Prostate gland (tissue), 2 donors: Measurements from ENCODE around the gene IFNG. TPM values are rescaled to one million over a fixed set of nuclear protein-coding genes. Genes with fewer than 3 reads are reported as not detected.

ENCODE experiments used
- DNase-seq: peaks from one replicate; pipeline ENCODE4 v3.0.0-alpha.2; 2019; ENCODE audit warnings: low spot score
- H3K27ac ChIP-seq, 2 donors: fragments of 200-600 bp; sonication (generic); 2 replicates each; pipeline ENCODE4 v1.5.1; 2017 to 2019
- H3K27me3 ChIP-seq: fragments of 200-600 bp; sonication (generic); replicated peaks from 2 replicates; pipeline ENCODE4 v1.5.1; 2019; ENCODE audit not compliant: insufficient read depth
- H3K36me3 ChIP-seq, 2 donors: fragments of 200-600 bp; sonication (generic); 1 replicate in 1 of 2; 2 replicates in 1 of 2; pipeline versions ENCODE4 v1.5.1 to v1.8.1; 2017 to 2019
- H3K4me1 ChIP-seq: fragments of 200-600 bp; sonication (generic); replicated peaks from 2 replicates; pipeline ENCODE4 v1.5.1; 2019
- H3K4me3 ChIP-seq, 2 donors: fragments of 200-600 bp; sonication (generic); 2 replicates each; pipeline ENCODE4 v1.5.1; 2017 to 2019
- H3K9me3 ChIP-seq: fragments of 200-600 bp; sonication (generic); 2 replicates; pipeline ENCODE4 v1.5.1; 2017
- POLR2A ChIP-seq: fragments of 450-650 bp; IDR thresholded peaks from one replicate; pipeline ENCODE4 v1.6.1; 2016; ENCODE audit warnings: antibody characterized with exemption, mild to moderate bottlenecking
- POLR2AphosphoS5 ChIP-seq: sonication (generic); formaldehyde crosslinking; IDR thresholded peaks from one replicate; pipeline ENCODE4 v1.6.1; 2017; ENCODE audit warnings: antibody characterized with exemption
- WGBS: methylation state at CpG from one replicate; pipeline ENCODE4 v1.1.5; 2018; 5-methylcytosine and 5-hydroxymethylcytosine counted together
- intact Hi-C: fragments of 100-400 bp; cut with DNase I; formaldehyde crosslinking; loops from one replicate; pipeline ENCODE4 v1.14.2; 2022
- total RNA-seq, 2 donors: library from RNA; depleted of rRNA; stranded (reverse); fragments of >200 nt; gene quantifications; one replicate each; pipeline ENCODE4 v1.1.0, GENCODE V29; 2016
- TF ChIP-seq, protein P1 (sequence below), 4 experiments: fragments of 200-600 bp in 2 of 4; fragments of 450-650 bp in 2 of 4; sonication (generic) in 2 of 4; IDR thresholded peaks; 1 replicate in 3 of 4; 2 replicates in 1 of 4; pipeline ENCODE4 v1.5.1; 2016 to 2019; ENCODE audit warnings: antibody characterized with exemption in 4 of 4, mild to moderate bottlenecking in 2 of 4, moderate library complexity in 2 of 4

The IFNG gene
- total RNA-seq, 2 donors from 2014 or later = not detected

DNA sequence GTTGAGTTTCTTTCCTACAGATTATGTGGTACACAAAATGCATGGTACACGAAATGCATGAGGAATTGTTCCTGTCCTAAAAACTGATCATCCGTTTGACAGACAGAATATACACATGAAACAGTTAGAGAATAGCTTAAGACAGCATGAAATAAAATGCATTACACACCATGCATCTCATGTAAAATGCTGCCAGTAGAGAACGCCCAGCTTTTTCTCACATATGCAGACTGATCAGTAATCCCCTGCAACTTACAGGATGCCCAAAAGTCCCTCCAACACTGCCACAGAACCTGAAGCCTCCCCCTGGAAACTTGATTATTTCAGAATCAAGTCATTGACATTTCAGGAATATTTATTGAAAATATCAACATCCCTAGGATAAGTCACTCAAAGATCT is 24.0 kb downstream of the IFNG start:
- H3K27ac ChIP-seq = no peak overlapping the region
- DNase-seq = no peak
- no peaks in the 10 kb centered on the region for H3K9me3 ChIP-seq
- no peaks in the 10 kb centered on the region for H3K36me3 ChIP-seq
- intact Hi-C loops = no loop called here
- H3K4me3 ChIP-seq = no peak overlapping the region
- no peaks in the 10 kb centered on the region for H3K4me1 ChIP-seq
- no peaks in the 10 kb centered on the region for H3K27me3 ChIP-seq
- 87% methylated on average over 3 of the region's 3 CpGs for WGBS
- TF ChIP-seq, protein P1, sequence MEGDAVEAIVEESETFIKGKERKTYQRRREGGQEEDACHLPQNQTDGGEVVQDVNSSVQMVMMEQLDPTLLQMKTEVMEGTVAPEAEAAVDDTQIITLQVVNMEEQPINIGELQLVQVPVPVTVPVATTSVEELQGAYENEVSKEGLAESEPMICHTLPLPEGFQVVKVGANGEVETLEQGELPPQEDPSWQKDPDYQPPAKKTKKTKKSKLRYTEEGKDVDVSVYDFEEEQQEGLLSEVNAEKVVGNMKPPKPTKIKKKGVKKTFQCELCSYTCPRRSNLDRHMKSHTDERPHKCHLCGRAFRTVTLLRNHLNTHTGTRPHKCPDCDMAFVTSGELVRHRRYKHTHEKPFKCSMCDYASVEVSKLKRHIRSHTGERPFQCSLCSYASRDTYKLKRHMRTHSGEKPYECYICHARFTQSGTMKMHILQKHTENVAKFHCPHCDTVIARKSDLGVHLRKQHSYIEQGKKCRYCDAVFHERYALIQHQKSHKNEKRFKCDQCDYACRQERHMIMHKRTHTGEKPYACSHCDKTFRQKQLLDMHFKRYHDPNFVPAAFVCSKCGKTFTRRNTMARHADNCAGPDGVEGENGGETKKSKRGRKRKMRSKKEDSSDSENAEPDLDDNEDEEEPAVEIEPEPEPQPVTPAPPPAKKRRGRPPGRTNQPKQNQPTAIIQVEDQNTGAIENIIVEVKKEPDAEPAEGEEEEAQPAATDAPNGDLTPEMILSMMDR (IDR thresholded peaks at IDR 0.05) = no peak
- TF ChIP-seq POLR2A (no peak), POLR2AphosphoS5 (no peak)

DNA sequence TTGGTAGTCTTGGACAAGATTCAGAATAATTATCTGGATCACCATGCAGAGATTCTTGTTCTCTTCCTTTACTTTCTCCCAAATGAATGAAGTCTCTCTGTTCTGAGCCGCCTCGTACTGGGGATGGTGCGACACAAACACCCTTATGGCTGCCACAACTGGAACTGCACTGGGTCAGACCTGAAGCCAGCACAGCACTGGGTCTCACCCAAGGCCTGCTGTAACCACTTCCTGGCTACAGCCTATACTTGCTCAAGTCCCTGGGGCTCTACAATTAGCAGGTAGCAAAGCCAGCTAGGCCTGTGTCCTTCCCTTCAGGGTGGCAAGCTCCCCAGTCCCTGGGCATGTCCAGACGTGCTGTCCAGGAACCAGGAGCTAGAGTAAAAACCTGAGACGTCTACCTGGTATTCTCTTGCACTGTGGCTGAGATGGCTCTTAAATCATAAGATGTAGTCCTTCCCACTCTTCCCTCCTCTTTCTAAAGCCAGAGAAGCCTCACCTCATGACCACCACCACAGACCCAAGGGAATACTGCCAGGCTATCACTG is 27.6 kb downstream of the IFNG start:
- Histone ChIP-seq H3K36me3 (no peaks in the 10 kb centered on the region), H3K9me3 (no peaks in the 10 kb centered on the region), H3K27me3 (no peaks in the 10 kb centered on the region), H3K27ac (no peak overlapping the region), H3K4me1 (no peaks in the 10 kb centered on the region), H3K4me3 (no peak overlapping the region)
- intact Hi-C loops = no loop called here
- TF ChIP-seq, protein P1 (IDR thresholded peaks at IDR 0.05) = no peak
- TF ChIP-seq POLR2A = no peak
- no peak for TF ChIP-seq POLR2AphosphoS5
- WGBS = 53% methylated on average over 5 of the region's 5 CpGs
- DNase-seq = no peak

DNA sequence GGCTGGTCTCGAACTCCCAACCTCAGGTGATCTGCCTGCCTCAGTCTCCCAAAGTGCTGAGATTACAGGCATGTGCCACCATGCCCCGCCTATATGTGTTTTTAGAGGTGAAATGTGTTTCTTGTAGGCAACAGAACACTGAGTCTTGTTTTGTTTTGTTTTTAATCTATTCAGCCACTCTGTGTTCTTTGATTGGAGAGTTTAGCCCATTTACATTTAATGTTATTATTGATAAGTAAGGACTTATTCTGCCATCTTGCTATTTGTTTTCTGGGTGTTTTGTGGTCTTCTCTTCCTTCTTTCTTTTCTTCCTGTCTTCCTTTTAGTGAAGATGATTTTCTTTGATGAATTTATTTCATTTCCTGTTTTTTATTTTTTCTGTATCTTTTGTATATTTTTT is 29.6 kb downstream of the IFNG start:
- 89% methylated on average over 2 of the region's 2 CpGs for WGBS
- no peak for TF ChIP-seq POLR2A
- DNase-seq = no peak

DNA sequence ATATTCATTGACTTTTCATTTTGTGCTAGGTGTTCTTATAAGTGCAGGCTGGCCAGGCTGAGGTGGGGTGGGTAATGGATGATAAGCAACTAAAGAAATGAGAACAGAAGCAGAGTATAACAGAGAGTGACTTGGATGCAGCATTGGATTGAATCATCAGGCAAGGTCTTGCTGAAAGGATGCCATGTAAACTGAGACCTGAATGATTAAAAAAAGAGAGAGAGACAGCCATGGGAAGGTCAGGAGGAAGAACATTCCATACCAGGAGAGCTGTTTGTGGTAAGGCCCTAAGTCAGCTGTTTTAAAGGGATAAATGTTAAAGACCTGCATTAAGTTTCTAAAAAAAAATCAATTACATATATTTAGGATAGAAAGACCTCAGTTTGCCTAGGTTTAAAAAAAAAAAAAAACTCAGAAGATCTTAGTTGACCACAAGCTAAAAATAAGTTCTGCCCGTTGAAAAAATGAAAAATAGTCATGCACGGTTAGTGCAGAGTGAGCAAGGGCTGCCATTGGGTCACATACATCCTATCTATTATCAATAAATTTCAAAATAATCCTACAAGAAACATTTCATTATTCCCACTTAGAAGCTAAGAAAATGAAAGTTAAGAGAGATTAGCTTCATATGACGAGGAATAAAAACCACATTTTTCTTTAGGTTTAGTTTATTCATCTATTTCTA is 37.2 kb downstream of the IFNG start:
- Histone ChIP-seq H3K4me1 (no peaks in the 10 kb centered on the region), H3K9me3 (no peaks in the 10 kb centered on the region), H3K27me3 (no peaks in the 10 kb centered on the region), H3K36me3 (no peaks in the 10 kb centered on the region), H3K4me3 (no peak overlapping the region), H3K27ac (no peak overlapping the region)
- WGBS = 79% methylated on average over 3 of the region's 3 CpGs
- DNase-seq = no peak
- TF ChIP-seq POLR2AphosphoS5 = no peak
- no peak for TF ChIP-seq POLR2A
- TF ChIP-seq, protein P1 (IDR thresholded peaks at IDR 0.05) = no peak
- intact Hi-C loops = no loop called here

More for the DNA sequence above, 29.6 kb downstream of the IFNG start:
- Histone ChIP-seq H3K36me3 (no peaks in the 10 kb centered on the region), H3K27me3 (no peaks in the 10 kb centered on the region), H3K9me3 (no peaks in the 10 kb centered on the region), H3K27ac (no peak overlapping the region), H3K4me1 (no peaks in the 10 kb centered on the region), H3K4me3 (no peak overlapping the region)
- intact Hi-C loops = no loop called here

DNA sequence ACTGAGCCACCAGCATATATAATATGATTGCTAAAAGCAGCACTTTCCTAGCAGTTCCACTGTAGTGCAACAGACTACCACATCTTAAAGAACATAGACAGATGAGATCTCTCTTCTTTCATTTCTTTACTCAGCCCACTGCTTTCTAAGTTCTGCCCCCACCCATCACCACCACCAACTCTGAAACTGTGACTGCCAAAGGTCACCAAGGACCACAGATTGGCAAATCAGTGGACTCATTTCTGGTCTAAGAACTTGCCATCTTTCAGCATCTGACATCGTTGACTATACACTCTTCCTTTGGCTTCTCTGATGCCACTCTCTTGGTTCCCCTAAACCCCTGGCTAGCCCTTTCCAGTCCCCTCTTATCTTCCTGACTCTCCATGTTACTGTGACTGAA is 38.4 kb downstream of the IFNG start:
- intact Hi-C loops = no loop called here
- H3K4me3 ChIP-seq = no peak overlapping the region
- 93% methylated on average over 1 of the region's 1 CpG for WGBS
- no peaks in the 10 kb centered on the region for H3K9me3 ChIP-seq
- no peak for DNase-seq
- H3K4me1 ChIP-seq = no peaks in the 10 kb centered on the region
- H3K27me3 ChIP-seq = no peaks in the 10 kb centered on the region
- TF ChIP-seq POLR2AphosphoS5 (no peak), POLR2A (no peak)
- TF ChIP-seq, protein P1 (IDR thresholded peaks at IDR 0.05) = no peak
- no peak overlapping the region for H3K27ac ChIP-seq
- H3K36me3 ChIP-seq = no peaks in the 10 kb centered on the region
